CD4-positive, alpha-beta T cell treated with Interleukin-10 for 1 hour (primary cell): Measurements from ENCODE around the gene ZNF426.

Experiments used
- DNase-seq: peaks from one replicate; pipeline ENCODE4 v3.0.0-alpha.2; 2020

Gene ZNF426

GRCh38 chr19:9494096-9494495 lies 44.3 kb downstream of the ZNF426 start:
- no peak for DNase-seq

GRCh38 chr19:9487016-9487415 lies 51.4 kb downstream of the ZNF426 start:
- DNase-seq: no peak

GRCh38 chr19:9485140-9485539 lies 53.3 kb downstream of the ZNF426 start:
- DNase-seq: no peak

GRCh38 chr19:9474975-9475374 lies 63.5 kb downstream of the ZNF426 start:
- DNase-seq: no peak
